Prostate gland (tissue), 2 donors: ENCODE results near the gene C11orf58. TPM values are rescaled to one million over a fixed set of nuclear protein-coding genes. Genes with fewer than 3 reads are reported as not detected.

Experiments used
- DNase-seq: peaks from one replicate; pipeline ENCODE4 v3.0.0-alpha.2; 2019; ENCODE audit warnings: low spot score
- H3K27ac ChIP-seq, 2 donors: fragments of 200-600 bp; sonication (generic); 2 replicates each; pipeline ENCODE4 v1.5.1; 2017 to 2019
- H3K27me3 ChIP-seq: fragments of 200-600 bp; sonication (generic); replicated peaks from 2 replicates; pipeline ENCODE4 v1.5.1; 2019; ENCODE audit not compliant: insufficient read depth
- H3K36me3 ChIP-seq, 2 donors: fragments of 200-600 bp; sonication (generic); 1 replicate in 1 of 2; 2 replicates in 1 of 2; pipeline versions ENCODE4 v1.5.1 to v1.8.1; 2017 to 2019
- H3K4me1 ChIP-seq: fragments of 200-600 bp; sonication (generic); replicated peaks from 2 replicates; pipeline ENCODE4 v1.5.1; 2019
- H3K4me3 ChIP-seq, 2 donors: fragments of 200-600 bp; sonication (generic); 2 replicates each; pipeline ENCODE4 v1.5.1; 2017 to 2019
- H3K9me3 ChIP-seq: fragments of 200-600 bp; sonication (generic); 2 replicates; pipeline ENCODE4 v1.5.1; 2017
- POLR2A ChIP-seq: fragments of 450-650 bp; IDR thresholded peaks from one replicate; pipeline ENCODE4 v1.6.1; 2016; ENCODE audit warnings: antibody characterized with exemption, mild to moderate bottlenecking
- POLR2AphosphoS5 ChIP-seq: sonication (generic); formaldehyde crosslinking; IDR thresholded peaks from one replicate; pipeline ENCODE4 v1.6.1; 2017; ENCODE audit warnings: antibody characterized with exemption
- WGBS: methylation state at CpG from one replicate; pipeline ENCODE4 v1.1.5; 2018; 5-methylcytosine and 5-hydroxymethylcytosine counted together
- intact Hi-C: fragments of 100-400 bp; cut with DNase I; formaldehyde crosslinking; loops from one replicate; pipeline ENCODE4 v1.14.2; 2022
- total RNA-seq, 2 donors: library from RNA; depleted of rRNA; stranded (reverse); fragments of >200 nt; gene quantifications; one replicate each; pipeline ENCODE4 v1.1.0, GENCODE V29; 2016
- TF ChIP-seq, protein P1 (sequence below), 4 experiments: fragments of 200-600 bp in 2 of 4; fragments of 450-650 bp in 2 of 4; sonication (generic) in 2 of 4; IDR thresholded peaks; 1 replicate in 3 of 4; 2 replicates in 1 of 4; pipeline ENCODE4 v1.5.1; 2016 to 2019; ENCODE audit warnings: antibody characterized with exemption in 4 of 4, mild to moderate bottlenecking in 2 of 4, moderate library complexity in 2 of 4

C11orf58 gene
- total RNA-seq, 2 donors from 2014 or later: 128 to 171 TPM

DNA sequence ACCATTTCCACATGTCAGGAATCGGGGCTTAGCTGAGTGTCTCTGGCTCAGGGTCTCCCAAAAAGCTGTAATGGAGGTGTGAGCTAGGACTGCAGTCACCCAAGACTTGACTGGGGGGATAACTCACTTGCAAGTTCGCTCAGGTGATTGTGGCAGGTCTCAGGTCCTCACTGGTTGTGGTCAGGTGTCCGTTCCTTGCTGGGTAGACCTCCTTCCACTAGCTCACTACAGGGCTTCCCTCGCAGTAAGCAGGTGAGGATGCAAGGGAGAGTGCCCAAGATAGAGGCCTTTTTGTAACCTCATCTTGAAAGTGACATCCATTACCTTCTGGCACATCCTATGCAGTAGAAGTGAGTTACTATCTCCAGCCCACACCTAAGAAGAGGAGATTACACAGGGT lies 29.5 kb downstream of the C11orf58 start:
- no peaks in the 10 kb centered on the region for H3K4me1 ChIP-seq
- intact Hi-C loops: no loop called here
- no peak for DNase-seq
- no peak for TF ChIP-seq POLR2AphosphoS5
- TF ChIP-seq, protein P1, sequence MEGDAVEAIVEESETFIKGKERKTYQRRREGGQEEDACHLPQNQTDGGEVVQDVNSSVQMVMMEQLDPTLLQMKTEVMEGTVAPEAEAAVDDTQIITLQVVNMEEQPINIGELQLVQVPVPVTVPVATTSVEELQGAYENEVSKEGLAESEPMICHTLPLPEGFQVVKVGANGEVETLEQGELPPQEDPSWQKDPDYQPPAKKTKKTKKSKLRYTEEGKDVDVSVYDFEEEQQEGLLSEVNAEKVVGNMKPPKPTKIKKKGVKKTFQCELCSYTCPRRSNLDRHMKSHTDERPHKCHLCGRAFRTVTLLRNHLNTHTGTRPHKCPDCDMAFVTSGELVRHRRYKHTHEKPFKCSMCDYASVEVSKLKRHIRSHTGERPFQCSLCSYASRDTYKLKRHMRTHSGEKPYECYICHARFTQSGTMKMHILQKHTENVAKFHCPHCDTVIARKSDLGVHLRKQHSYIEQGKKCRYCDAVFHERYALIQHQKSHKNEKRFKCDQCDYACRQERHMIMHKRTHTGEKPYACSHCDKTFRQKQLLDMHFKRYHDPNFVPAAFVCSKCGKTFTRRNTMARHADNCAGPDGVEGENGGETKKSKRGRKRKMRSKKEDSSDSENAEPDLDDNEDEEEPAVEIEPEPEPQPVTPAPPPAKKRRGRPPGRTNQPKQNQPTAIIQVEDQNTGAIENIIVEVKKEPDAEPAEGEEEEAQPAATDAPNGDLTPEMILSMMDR (IDR thresholded peaks at IDR 0.05): no peak
- no peak for TF ChIP-seq POLR2A
- no peaks in the 10 kb centered on the region for H3K36me3 ChIP-seq
- H3K27ac ChIP-seq: no peak overlapping the region
- H3K27me3 ChIP-seq: no peaks in the 10 kb centered on the region
- no peaks in the 10 kb centered on the region for H3K9me3 ChIP-seq
- WGBS: 96% methylated on average over 4 of the region's 4 CpGs
- H3K4me3 ChIP-seq: no peak overlapping the region

GRCh38 chr11:16769386-16769785 lies 30.9 kb downstream of the C11orf58 start:
- TF ChIP-seq, protein P1 (IDR thresholded peaks at IDR 0.05): no peak
- no peak for TF ChIP-seq POLR2AphosphoS5
- TF ChIP-seq POLR2A: no peak
- Histone ChIP-seq H3K4me3 (no peak overlapping the region), H3K4me1 (no peaks in the 10 kb centered on the region), H3K27me3 (no peaks in the 10 kb centered on the region), H3K36me3 (no peaks in the 10 kb centered on the region), H3K9me3 (no peaks in the 10 kb centered on the region), H3K27ac (no peak overlapping the region)
- no peak for DNase-seq
- 72% methylated on average over 4 of the region's 4 CpGs for WGBS
- intact Hi-C loops: no loop called here

- Histone ChIP-seq H3K9me3 (no peaks in the 10 kb centered on the region), H3K4me1 (no peaks in the 10 kb centered on the region), H3K4me3 (no peak overlapping the region), H3K36me3 (no peaks in the 10 kb centered on the region), H3K27ac (no peak overlapping the region), H3K27me3 (no peaks in the 10 kb centered on the region)
- no peak for TF ChIP-seq POLR2AphosphoS5
- TF ChIP-seq POLR2A: no peak
- intact Hi-C loops: no loop called here
- DNase-seq: no peak
- 52% methylated on average over 11 of the region's 11 CpGs for WGBS
Observed at GRCh38 chr11:16770016-16770415, 31.6 kb downstream of the C11orf58 start.

DNA sequence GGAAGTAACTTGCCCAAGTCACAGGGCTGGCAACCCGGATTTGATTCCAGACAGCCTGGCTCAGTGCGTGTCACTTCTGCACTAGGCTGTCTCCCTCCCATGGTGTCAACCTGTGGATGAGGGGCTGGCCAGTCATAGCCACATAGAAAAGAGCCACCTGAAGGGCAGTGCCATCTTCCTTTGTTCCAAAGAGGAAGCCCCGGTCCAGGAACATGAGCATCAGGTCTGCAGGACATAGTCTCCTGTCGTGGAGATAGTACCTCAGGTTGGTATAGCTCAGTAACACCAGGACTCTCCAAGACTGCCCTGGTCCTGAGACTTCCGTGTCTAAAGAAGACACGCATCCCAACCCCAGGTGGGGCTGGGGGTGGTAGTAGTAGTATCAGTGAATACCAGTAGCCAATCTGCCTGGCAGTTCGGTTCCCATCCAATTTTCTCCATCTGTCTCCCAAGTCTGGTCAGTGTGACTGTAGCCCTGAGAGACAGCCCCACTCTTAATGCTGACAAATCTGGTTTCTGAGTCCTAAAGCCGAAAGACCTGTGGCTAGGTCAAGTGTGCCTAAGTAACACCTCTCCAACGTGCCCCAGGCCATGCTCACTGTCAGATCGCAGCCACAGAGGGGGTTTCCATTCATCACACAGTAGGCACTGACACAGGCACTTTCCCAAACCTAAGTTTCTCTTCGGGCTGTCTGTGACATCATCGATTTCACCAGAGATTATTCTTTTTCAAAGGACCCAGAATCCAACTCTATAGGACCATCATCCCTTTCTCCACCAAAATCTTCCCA lies 33.1 kb downstream of the C11orf58 start:
- Histone ChIP-seq H3K27ac (no peak overlapping the region), H3K27me3 (no peaks in the 10 kb centered on the region), H3K36me3 (no peaks in the 10 kb centered on the region), H3K4me1 (no peaks in the 10 kb centered on the region), H3K4me3 (no peak overlapping the region), H3K9me3 (no peaks in the 10 kb centered on the region)
- intact Hi-C loops: no loop called here
- TF ChIP-seq, protein P1 (IDR thresholded peaks at IDR 0.05): no peak
- TF ChIP-seq POLR2AphosphoS5 (no peak), POLR2A (no peak)
- no peak for DNase-seq
- 95% methylated on average over 12 of the region's 12 CpGs for WGBS

- H3K27ac ChIP-seq: no peak overlapping the region
- intact Hi-C loops: no loop called here
- no peaks in the 10 kb centered on the region for H3K4me1 ChIP-seq
- DNase-seq: no peak
- H3K4me3 ChIP-seq: no peak overlapping the region
- no peaks in the 10 kb centered on the region for H3K9me3 ChIP-seq
- no peaks in the 10 kb centered on the region for H3K27me3 ChIP-seq
- no peaks in the 10 kb centered on the region for H3K36me3 ChIP-seq
- WGBS: 100% methylated on average over 2 of the region's 2 CpGs
- TF ChIP-seq POLR2AphosphoS5 (no peak), POLR2A (no peak)
- TF ChIP-seq, protein P1 (IDR thresholded peaks at IDR 0.05): no peak
Observed at GRCh38 chr11:16772141-16772512, 33.7 kb downstream of the C11orf58 start.
